ENCODE results near the gene BLVRB.

The BLVRB gene

DNA sequence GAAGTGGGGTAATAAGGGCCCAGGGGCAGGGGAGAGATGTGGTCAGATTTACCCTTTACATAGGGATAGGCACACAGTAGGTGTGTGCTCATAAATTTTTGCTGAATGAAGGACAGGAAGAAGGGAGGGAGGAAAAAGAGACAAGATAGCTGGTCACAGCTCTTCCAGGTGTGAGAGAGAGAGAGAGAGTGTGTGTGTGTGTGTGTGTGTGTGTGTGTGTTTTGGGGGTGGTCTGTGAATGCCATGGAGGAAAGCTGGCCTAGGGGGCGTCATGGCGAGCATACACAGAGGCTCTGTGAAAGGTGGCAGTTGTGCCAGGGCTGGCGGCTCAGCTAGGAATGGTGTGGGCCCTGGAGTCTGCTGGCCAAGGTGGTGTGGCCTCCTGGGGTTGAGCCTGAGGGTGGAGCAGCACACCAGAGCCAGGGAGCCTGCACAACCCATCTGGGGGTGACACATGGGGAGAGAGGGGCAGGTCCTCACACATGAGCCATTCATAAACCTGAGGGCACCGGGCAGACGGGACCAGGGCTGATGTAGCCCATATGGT, 46.4 kb downstream of the BLVRB start:
- no peaks in the 10 kb centered on the region for H3K9me3 ChIP-seq (ENCODE audit: low read length)
- no peak overlapping the region for H3K4me3 ChIP-seq (ENCODE audit: low read depth in 1 of 2, low read length in 2 of 2)
- peaks cover 28% of the 10 kb centered on the region for H3K4me1 ChIP-seq (ENCODE audit: insufficient read depth, low read length)
- H3K36me3 ChIP-seq (ENCODE audit: insufficient read depth, low read length), result peaks cover 14% of the 10 kb centered on the region
- no peaks in the 10 kb centered on the region for H3K27me3 ChIP-seq (ENCODE audit: control insufficient read depth in 1 of 2, insufficient read depth in 2 of 2, low read length in 2 of 2)
- no peak overlapping the region for H3K27ac ChIP-seq (ENCODE audit: low read depth, low read length)
- H3K9ac ChIP-seq (ENCODE audit: low read length), result no peak overlapping the region

DNA sequence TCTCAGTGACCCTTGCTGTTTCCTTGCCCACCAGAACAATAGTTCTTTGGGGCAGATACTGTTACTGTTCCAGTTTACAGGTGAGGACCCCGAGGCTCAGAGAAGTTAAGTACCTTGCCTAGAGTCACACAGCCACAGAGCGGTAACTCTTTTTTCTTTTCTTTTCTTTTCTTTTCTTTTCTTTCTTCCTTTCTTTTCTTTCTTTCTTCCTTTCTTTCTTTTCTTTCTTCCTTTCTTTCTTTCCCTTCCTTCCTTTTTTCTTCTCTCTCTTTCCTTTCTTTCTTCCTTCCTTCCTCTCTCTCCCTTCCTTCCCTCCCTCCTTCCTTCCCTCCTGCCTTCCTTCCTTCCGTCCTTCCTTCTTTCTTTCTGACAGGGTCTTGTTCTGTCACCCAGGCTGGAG, 47.5 kb downstream of the BLVRB start:
- Histone ChIP-seq H3K9ac (ENCODE audit: low read length) (no peak overlapping the region), H3K27me3 (ENCODE audit: control insufficient read depth in 1 of 2, insufficient read depth in 2 of 2, low read length in 2 of 2) (no peaks in the 10 kb centered on the region), H3K9me3 (ENCODE audit: low read length) (no peaks in the 10 kb centered on the region), H3K36me3 (ENCODE audit: insufficient read depth, low read length) (peaks cover 10% of the 10 kb centered on the region), H3K27ac (ENCODE audit: low read depth, low read length) (no peak overlapping the region), H3K4me1 (ENCODE audit: insufficient read depth, low read length) (peaks cover 24% of the 10 kb centered on the region), H3K4me3 (ENCODE audit: low read depth in 1 of 2, low read length in 2 of 2) (no peak overlapping the region)

DNA sequence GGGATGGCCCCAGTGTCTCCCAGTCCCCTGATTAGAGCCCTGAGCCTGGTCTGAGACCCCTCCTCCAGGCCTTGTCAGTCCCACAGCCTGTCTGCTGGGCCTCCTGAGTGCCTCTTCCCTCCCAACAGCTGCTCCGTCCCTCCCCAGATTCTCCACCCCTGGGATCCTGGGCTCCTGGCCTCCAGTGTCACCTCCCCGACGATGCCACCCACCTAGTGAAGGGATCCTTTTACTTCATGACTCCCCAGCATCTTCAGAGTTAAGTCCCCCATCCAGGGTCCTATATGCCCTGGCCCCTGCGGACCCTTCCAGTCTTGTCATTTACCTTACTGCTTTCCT, 47.9 kb downstream of the BLVRB start:
- Histone ChIP-seq H3K27me3 (ENCODE audit: control insufficient read depth in 1 of 2, insufficient read depth in 2 of 2, low read length in 2 of 2) (no peaks in the 10 kb centered on the region), H3K27ac (ENCODE audit: low read depth, low read length) (no peak overlapping the region), H3K4me3 (ENCODE audit: low read depth in 1 of 2, low read length in 2 of 2) (no peak overlapping the region), H3K9ac (ENCODE audit: low read length) (no peak overlapping the region), H3K36me3 (ENCODE audit: insufficient read depth, low read length) (peaks cover 6% of the 10 kb centered on the region), H3K9me3 (ENCODE audit: low read length) (no peaks in the 10 kb centered on the region), H3K4me1 (ENCODE audit: insufficient read depth, low read length) (peaks cover 20% of the 10 kb centered on the region)

DNA sequence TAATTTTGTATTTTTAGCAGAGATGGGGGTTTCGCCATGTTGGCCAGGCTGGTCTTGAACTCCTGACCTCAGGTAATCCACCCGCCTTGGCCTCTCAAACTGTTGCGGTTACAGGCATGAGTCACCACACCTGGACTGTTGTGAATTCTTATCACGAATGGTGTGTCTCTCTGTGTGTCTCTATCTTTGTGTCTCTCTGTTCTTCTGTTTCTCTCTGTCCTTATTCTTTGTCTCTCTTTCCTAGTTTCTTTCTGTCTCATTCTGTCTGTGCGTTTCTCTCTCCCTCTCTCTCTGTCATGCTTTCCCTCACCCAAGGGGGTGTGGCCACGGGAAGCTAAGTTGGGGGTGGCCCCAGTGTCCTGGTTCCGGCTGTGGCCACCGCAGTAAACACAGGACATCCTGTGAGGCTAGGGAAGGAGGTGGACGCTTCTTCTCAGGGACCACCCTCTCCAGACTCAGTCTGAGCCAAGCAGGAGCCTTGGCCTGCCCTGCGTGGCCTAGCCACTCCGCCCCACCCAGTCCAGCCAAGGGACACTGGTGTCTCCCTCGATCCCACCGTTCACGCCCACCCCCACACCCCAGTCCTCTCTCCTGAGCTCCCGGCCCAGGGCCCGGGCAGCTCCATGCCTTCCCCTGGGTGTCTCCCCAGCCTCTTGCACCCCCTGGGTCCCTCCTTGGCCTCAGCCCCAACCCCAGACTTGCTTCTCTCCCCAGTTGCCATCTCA, 48.5 kb downstream of the BLVRB start:
- Histone ChIP-seq H3K9ac (ENCODE audit: low read length) (no peak overlapping the region), H3K27me3 (ENCODE audit: control insufficient read depth in 1 of 2, insufficient read depth in 2 of 2, low read length in 2 of 2) (no peaks in the 10 kb centered on the region), H3K27ac (ENCODE audit: low read depth, low read length) (no peak overlapping the region), H3K4me3 (ENCODE audit: low read depth in 1 of 2, low read length in 2 of 2) (no peak overlapping the region), H3K36me3 (ENCODE audit: insufficient read depth, low read length) (peaks cover under 1% of the 10 kb centered on the region), H3K9me3 (ENCODE audit: low read length) (no peaks in the 10 kb centered on the region), H3K4me1 (ENCODE audit: insufficient read depth, low read length) (peaks cover 15% of the 10 kb centered on the region)

DNA sequence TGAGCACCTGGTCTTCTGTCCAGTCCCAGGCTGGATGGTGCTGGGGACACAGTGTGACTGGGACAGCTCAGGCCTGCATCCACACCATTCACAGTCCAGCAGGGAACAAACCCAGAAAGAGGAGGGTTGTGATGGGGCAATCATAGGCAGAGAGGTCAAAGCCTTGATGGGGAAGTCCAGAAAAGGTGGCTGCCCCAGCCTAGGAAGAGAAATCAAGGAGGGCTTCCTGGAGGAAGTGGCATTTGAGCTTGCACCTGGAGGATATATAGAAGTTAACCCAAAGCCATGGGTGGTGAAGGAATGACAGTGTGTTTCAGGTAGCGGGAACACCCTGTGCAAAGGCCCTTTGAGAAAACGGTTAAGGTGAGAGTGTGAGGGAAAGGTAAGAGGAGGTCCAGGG, 49.8 kb downstream of the BLVRB start:
- Histone ChIP-seq H3K4me1 (ENCODE audit: insufficient read depth, low read length) (peaks cover 15% of the 10 kb centered on the region), H3K9me3 (ENCODE audit: low read length) (no peaks in the 10 kb centered on the region), H3K27ac (ENCODE audit: low read depth, low read length) (no peak overlapping the region), H3K27me3 (ENCODE audit: control insufficient read depth in 1 of 2, insufficient read depth in 2 of 2, low read length in 2 of 2) (no peaks in the 10 kb centered on the region), H3K9ac (ENCODE audit: low read length) (no peak overlapping the region), H3K36me3 (ENCODE audit: insufficient read depth, low read length) (no peaks in the 10 kb centered on the region), H3K4me3 (ENCODE audit: low read depth in 1 of 2, low read length in 2 of 2) (no peak overlapping the region)

DNA sequence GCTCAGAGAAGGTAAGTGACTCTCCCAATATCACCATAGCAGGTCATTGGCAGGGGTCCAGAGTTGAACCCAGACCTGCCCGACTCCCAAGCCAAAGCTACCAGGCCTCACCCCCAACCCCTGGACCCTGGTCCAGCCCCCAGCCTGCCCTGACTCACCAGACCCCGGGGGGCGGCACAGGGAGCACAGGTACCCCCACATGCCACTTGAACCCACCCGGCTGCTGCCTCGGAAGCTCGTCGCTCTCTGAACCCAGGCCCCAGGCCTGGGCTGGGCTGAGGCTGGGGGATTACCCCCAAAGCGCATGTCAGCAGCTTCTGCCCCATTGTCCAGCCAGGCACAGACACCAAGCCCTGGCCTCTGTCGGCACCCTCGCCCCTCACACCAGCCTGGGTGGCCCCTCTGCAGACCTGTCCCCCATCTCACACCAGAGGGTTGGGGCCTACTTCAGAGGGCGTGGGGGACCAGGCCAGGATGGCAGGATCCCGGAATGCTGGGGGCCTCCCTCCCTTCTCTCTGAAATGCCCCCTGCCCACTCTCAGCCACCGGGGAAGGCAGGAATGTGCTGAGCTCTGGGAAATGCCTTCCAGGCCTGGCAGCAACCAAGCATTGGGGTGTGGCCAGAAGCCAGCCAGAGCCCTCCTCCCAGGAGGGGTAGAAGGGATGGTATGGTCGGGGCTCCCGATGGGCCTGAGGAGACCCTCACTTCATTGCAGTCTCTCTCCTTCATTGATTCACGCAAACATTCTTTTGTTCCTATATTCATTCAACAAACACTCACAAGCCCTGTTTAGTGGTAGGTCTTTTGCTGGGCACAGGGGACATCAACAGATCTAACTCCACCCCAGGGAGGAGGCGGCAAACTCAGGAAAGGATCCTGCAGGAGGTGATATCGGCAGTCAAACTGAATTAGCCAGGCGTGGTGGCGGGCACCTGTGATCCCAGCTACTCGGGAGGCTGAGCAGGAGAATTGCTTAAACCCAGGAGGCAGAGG, 50.7 kb downstream of the BLVRB start:
- Histone ChIP-seq H3K27ac (ENCODE audit: low read depth, low read length) (no peak overlapping the region), H3K4me3 (ENCODE audit: low read depth in 1 of 2, low read length in 2 of 2) (no peak overlapping the region), H3K36me3 (ENCODE audit: insufficient read depth, low read length) (no peaks in the 10 kb centered on the region), H3K9me3 (ENCODE audit: low read length) (no peaks in the 10 kb centered on the region), H3K4me1 (ENCODE audit: insufficient read depth, low read length) (peaks cover 15% of the 10 kb centered on the region), H3K9ac (ENCODE audit: low read length) (no peak overlapping the region), H3K27me3 (ENCODE audit: control insufficient read depth in 1 of 2, insufficient read depth in 2 of 2, low read length in 2 of 2) (no peaks in the 10 kb centered on the region)

DNA sequence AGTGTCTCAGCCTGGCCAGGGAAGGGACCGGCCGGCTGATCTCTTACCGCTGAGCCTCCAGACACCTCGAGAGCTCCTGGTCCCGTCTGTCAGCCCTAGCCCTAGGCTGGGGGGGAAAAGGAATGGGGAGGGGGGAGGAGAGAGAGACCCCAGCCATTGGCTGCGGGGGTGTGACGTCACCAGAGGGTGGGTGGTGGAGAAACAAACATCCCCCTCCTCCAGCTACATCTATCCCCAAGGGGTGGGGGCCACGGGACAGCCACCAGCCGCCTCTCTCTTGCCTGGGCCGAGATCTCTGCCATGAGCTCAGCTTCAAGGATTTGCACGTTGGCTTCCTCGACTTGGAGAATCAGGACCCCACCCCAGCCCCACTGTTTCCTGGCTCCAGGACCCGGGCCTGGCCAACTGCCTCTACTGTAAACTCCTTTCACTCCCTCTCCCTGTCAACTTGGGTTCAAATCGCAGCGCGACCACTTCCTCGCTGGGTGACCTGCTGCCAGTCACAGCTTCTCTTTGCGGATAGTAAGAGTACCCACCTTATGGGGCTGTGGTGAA, 52.2 kb downstream of the BLVRB start, which contains the start of gene PRX:
PRX (minus strand) TSS at position 88 of the 555 bp plus-strand sequence. CDS start 5,446 bp downstream, outside the sequence.
- no peak within 1 kb of the TSS for H3K9ac ChIP-seq (ENCODE audit: low read length)
- H3K4me3 ChIP-seq (ENCODE audit: low read depth in 1 of 2, low read length in 2 of 2), result no peak within 1 kb of the TSS
- H3K4me1 ChIP-seq (ENCODE audit: insufficient read depth, low read length), result peaks cover 15% of the 10 kb centered on the region

DNA sequence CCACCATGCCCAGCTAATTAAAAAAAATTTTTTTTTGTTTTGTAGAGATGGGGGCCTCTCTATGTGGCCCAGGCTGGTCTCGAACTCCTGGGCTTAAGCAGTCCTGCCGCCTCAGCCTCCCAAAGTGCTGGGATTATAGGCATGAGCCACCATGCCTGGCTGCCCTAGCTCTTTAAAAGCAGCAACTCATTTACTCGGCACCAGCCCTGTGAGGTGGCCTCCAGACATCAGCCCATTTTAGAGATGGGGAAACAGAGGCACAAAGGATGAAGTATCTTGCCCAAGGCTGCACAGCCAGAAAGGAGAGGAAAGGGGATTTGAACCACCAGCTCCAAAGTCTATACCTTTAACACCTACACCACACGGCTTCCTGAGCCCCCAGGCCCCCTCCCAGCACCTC, 52.7 kb downstream of the BLVRB start:
- Histone ChIP-seq H3K9me3 (ENCODE audit: low read length) (no peaks in the 10 kb centered on the region), H3K27ac (ENCODE audit: low read depth, low read length) (no peak overlapping the region), H3K4me3 (ENCODE audit: low read depth in 1 of 2, low read length in 2 of 2) (no peak overlapping the region), H3K9ac (ENCODE audit: low read length) (no peak overlapping the region), H3K36me3 (ENCODE audit: insufficient read depth, low read length) (no peaks in the 10 kb centered on the region), H3K4me1 (ENCODE audit: insufficient read depth, low read length) (peaks cover 15% of the 10 kb centered on the region), H3K27me3 (ENCODE audit: control insufficient read depth in 1 of 2, insufficient read depth in 2 of 2, low read length in 2 of 2) (no peaks in the 10 kb centered on the region)

More for the DNA sequence above, 52.2 kb downstream of the BLVRB start, which contains the start of gene PRX:
- no peaks in the 10 kb centered on the region for H3K9me3 ChIP-seq (ENCODE audit: low read length)
- no peaks in the 10 kb centered on the region for H3K36me3 ChIP-seq (ENCODE audit: insufficient read depth, low read length)
- H3K27me3 ChIP-seq (ENCODE audit: control insufficient read depth in 1 of 2, insufficient read depth in 2 of 2, low read length in 2 of 2), result no peaks in the 10 kb centered on the region
- no peak within 1 kb of the TSS for H3K27ac ChIP-seq (ENCODE audit: low read depth, low read length)

DNA sequence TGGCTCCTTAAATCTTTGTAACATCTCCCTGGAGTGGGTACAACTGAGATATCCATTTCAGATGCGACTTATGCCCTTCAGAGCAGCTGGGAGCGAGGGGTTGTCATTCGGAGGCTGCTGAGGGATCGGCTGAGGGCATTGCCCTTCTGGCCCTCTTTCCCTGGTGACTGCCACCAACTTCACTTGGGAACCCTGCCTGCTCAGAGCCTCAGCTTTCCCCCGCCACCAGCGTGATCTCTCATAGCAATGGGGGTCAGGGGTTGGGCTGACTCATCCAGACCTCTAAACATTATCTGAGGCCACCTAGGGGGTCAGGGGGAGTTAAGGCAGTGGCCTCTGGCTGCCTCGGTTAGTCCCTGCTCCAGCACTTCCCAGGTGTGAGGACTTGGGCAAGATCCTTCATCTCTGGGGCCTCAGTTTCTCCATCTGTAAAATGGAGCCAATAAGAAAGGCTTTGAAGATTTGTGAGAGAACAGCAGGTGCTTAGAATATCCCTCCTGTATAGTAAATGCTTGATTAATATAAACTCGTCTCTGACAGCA, 53.5 kb downstream of the BLVRB start:
- H3K36me3 ChIP-seq (ENCODE audit: insufficient read depth, low read length), result no peaks in the 10 kb centered on the region

DNA sequence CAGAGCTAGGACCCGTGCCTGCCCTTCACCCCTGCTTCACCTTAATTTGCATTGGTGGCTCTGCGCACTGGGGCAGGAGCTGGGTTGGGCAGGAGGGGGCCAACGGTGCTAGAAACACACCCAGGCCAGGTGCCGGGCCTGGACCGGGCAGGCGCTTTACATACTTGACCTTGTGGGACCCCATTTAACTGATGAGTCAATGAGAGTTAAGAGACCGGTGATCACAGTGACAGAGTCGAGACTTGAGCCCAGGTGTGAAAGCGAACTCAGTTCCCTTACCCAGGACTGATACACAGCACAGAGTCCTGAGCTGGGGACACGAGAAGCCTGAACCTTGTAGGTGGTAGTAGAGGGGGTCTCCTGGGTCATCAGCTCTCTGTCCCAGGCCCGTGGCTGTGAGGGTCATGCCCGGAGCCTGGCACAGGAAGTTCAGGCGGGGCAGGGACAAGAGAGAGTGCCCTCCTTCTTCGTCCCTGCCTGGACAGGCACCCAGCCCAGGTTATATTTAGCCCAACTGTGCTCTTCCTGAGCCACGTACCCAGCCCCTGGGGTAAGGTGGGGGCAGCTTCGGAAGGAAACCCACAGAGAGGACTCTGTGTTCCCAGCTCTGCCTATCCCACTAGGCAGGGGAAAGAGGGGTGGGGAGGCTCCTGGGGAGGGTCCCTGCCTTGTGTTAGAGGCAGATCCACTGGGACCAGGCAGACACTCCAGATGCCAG, 54.3 kb downstream of the BLVRB start:
- Histone ChIP-seq H3K27me3 (ENCODE audit: control insufficient read depth in 1 of 2, insufficient read depth in 2 of 2, low read length in 2 of 2) (no peaks in the 10 kb centered on the region), H3K4me1 (ENCODE audit: insufficient read depth, low read length) (peaks cover 12% of the 10 kb centered on the region), H3K9me3 (ENCODE audit: low read length) (no peaks in the 10 kb centered on the region), H3K9ac (ENCODE audit: low read length) (no peak overlapping the region), H3K36me3 (ENCODE audit: insufficient read depth, low read length) (no peaks in the 10 kb centered on the region), H3K4me3 (ENCODE audit: low read depth in 1 of 2, low read length in 2 of 2) (no peak overlapping the region), H3K27ac (ENCODE audit: low read depth, low read length) (no peak overlapping the region)

More for the DNA sequence above, 53.5 kb downstream of the BLVRB start:
- H3K9me3 ChIP-seq (ENCODE audit: low read length), result no peaks in the 10 kb centered on the region
- H3K4me1 ChIP-seq (ENCODE audit: insufficient read depth, low read length), result peaks cover 12% of the 10 kb centered on the region
- H3K4me3 ChIP-seq (ENCODE audit: low read depth in 1 of 2, low read length in 2 of 2), result no peak overlapping the region
- H3K9ac ChIP-seq (ENCODE audit: low read length), result no peak overlapping the region
- no peak overlapping the region for H3K27ac ChIP-seq (ENCODE audit: low read depth, low read length)
- no peaks in the 10 kb centered on the region for H3K27me3 ChIP-seq (ENCODE audit: control insufficient read depth in 1 of 2, insufficient read depth in 2 of 2, low read length in 2 of 2)
